IMR-90 (cell line): ENCODE results near the gene SLC45A2.

Source experiments
- CEBPB ChIP-seq: IDR thresholded peaks from 2 replicates; pipeline ENCODE4 v1.6.1; 2012; ENCODE audit warnings: low read depth, low read length, improper control_type of control experiment
- CHD1 ChIP-seq: IDR thresholded peaks from 2 replicates; pipeline ENCODE4 v1.6.1; 2012; ENCODE audit warnings: low read depth, low read length, improper control_type of control experiment
- CTCF ChIP-seq: conservative IDR thresholded peaks from 2 replicates; pipeline ENCODE4 v1.5.1; 2012; ENCODE audit warnings: mild to moderate bottlenecking, low read depth, low read length, improper control_type of control experiment
- ELK1 ChIP-seq: fragments of 150-350 bp; IDR thresholded peaks from 2 replicates; pipeline ENCODE4 v1.6.1; 2016; ENCODE audit warnings: low read depth, mild to moderate bottlenecking, low read length, moderate library complexity, borderline replicate concordance
- FOS ChIP-seq: fragments of 150-350 bp; IDR thresholded peaks from 2 replicates; pipeline ENCODE4 v1.6.1; 2016; ENCODE audit warnings: low read depth, low read length
- MAZ ChIP-seq: IDR thresholded peaks from 2 replicates; pipeline ENCODE4 v1.6.1; 2012; ENCODE audit warnings: low read depth, mild to moderate bottlenecking, low read length, improper control_type of control experiment, moderate library complexity, borderline replicate concordance
- POLR2A ChIP-seq: IDR thresholded peaks from 2 replicates; pipeline ENCODE4 v1.6.1; 2012; ENCODE audit warnings: mild to moderate bottlenecking, low read depth, low read length
- RAD21 ChIP-seq: IDR thresholded peaks from 2 replicates; pipeline ENCODE4 v1.6.1; 2012; ENCODE audit warnings: low read length, improper control_type of control experiment
- RFX5 ChIP-seq: IDR thresholded peaks from 2 replicates; pipeline ENCODE4 v1.8.0; 2012; ENCODE audit warnings: low read depth, mild to moderate bottlenecking, low read length, moderate library complexity
- SMC3 ChIP-seq: fragments of 150-350 bp; IDR thresholded peaks from 2 replicates; pipeline ENCODE4 v1.6.1; 2016; ENCODE audit warnings: low read depth, mild to moderate bottlenecking, antibody characterized with exemption, low read length, moderate library complexity
- USF2 ChIP-seq: fragments of 150-350 bp; IDR thresholded peaks from 2 replicates; pipeline ENCODE4 v1.6.1; 2017; ENCODE audit warnings: mild to moderate bottlenecking, antibody characterized with exemption, low read length, low read depth

GRCh38 chr5:33921002-33921401 lies 63.5 kb downstream of the SLC45A2 start:
- TF ChIP-seq CTCF (no peak), CEBPB (no peak), USF2 (no peak), MAZ (no peak), RFX5 (no peak), SMC3 (no peak), RAD21 (no peak), POLR2A (no peak), ELK1 (no peak), CHD1 (no peak), FOS (no peak)
